ENCODE data around the gene RABGGTA.

The RABGGTA gene

GRCh38 chr14:24258548-24259265, 12.7 kb downstream of the RABGGTA start:
- ChIA-PET POLR2A (interaction anchor here (4.2 kb wide), 1 partner anchor 12 kb away, joined by 30 read pairs; the partner anchor contains the start of gene RABGGTA), CTCF (no interaction called here)
- TF ChIP-seq PKNOX1 (IDR thresholded peaks at IDR 0.05) (no peak), FOXM1 (IDR thresholded peaks at IDR 0.05; ENCODE audit: borderline replicate concordance) (no peak), ELF4 (IDR thresholded peaks at IDR 0.05) (no peak)
- DNase-seq (ENCODE audit: extremely low spot score): no peak

- POLR2A ChIA-PET: no interaction called here
- no peak for DNase-seq (ENCODE audit: extremely low spot score)
- CTCF ChIA-PET: no interaction called here
- TF ChIP-seq SP1 (IDR thresholded peaks at IDR 0.05): no peak
- TF ChIP-seq FOXM1 (IDR thresholded peaks at IDR 0.05; ENCODE audit: borderline replicate concordance): no peak
- no peak for TF ChIP-seq FOXA1 (IDR thresholded peaks at IDR 0.05)
- TF ChIP-seq HDGF (IDR thresholded peaks at IDR 0.05; ENCODE audit: borderline replicate concordance): no peak
- no peak for TF ChIP-seq ARNT (IDR thresholded peaks at IDR 0.05)
- no peak for TF ChIP-seq ZNF384 (IDR thresholded peaks at IDR 0.05)
- no peak for TF ChIP-seq FOXK2 (IDR thresholded peaks at IDR 0.05)
- TF ChIP-seq LEF1 (IDR thresholded peaks at IDR 0.05; ENCODE audit: borderline replicate concordance): no peak
- no peak for TF ChIP-seq PKNOX1 (IDR thresholded peaks at IDR 0.05)
- no peak for TF ChIP-seq TARDBP (IDR thresholded peaks at IDR 0.05)
- no peak for TF ChIP-seq SUZ12 (IDR thresholded peaks at IDR 0.05)
- TF ChIP-seq L3MBTL2 (conservative IDR thresholded peaks at IDR 0.05): no peak
Measured at GRCh38 chr14:24258119-24258518, 13.3 kb downstream of the RABGGTA start.

DNA sequence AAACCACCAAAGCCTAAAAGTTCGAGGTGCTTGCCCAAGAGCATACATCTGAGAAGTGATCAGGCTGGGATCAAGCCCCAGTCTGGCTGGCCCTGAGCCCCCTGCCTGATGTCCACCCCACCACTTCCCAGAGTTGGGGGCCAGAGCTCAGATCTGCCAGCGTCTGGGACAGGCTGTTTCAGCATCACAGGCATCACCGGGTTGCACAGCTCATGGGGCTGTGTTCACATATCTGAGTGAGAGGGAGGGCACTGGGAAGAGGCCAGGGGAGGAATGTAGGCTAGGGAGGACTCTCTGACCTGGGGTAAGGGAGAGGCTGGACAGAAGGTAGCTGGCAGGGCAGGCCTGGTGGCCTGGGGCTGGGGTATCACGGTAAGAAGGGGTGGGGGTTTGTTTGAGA, 14.4 kb downstream of the RABGGTA start:
- no peak for TF ChIP-seq ARNT (IDR thresholded peaks at IDR 0.05)
- TF ChIP-seq NFRKB (IDR thresholded peaks at IDR 0.05): no peak
- no peak for TF ChIP-seq FOXA1 (IDR thresholded peaks at IDR 0.05)
- ChIA-PET CTCF (interaction anchor here (0.6 to 0.7 kb wide), 2 partner anchors 10 to 40 kb away, joined by 3 read pairs; no protein-coding TSS in a partner anchor), POLR2A (interaction anchor here (0.8 to 1.7 kb wide), 2 partner anchors 14 kb away, joined by 4 to 8 read pairs (median 6); partner anchors contain the start of genes RABGGTA and TINF2)
- no peak for DNase-seq (ENCODE audit: extremely low spot score)

- DNase-seq (ENCODE audit: extremely low spot score): no peak
- CTCF ChIA-PET: interaction anchor here (0.7 to 0.9 kb wide), 2 partner anchors 15 to 41 kb away, joined by 3 read pairs; no protein-coding TSS in a partner anchor
- TF ChIP-seq CTBP1 (IDR thresholded peaks at IDR 0.05; ENCODE audit: borderline replicate concordance) (no peak), ZNF384 (IDR thresholded peaks at IDR 0.05) (no peak), HDGF (IDR thresholded peaks at IDR 0.05; ENCODE audit: borderline replicate concordance) (no peak), FOXM1 (IDR thresholded peaks at IDR 0.05; ENCODE audit: borderline replicate concordance) (no peak), LEF1 (IDR thresholded peaks at IDR 0.05; ENCODE audit: borderline replicate concordance) (no peak), L3MBTL2 (conservative IDR thresholded peaks at IDR 0.05) (no peak), FOXA1 (IDR thresholded peaks at IDR 0.05) (no peak), TARDBP (IDR thresholded peaks at IDR 0.05) (no peak), FOXK2 (IDR thresholded peaks at IDR 0.05) (no peak), BHLHE40 (IDR thresholded peaks at IDR 0.05; ENCODE audit: borderline replicate concordance) (no peak), ELF4 (IDR thresholded peaks at IDR 0.05) (no peak), NFRKB (IDR thresholded peaks at IDR 0.05) (no peak), PKNOX1 (IDR thresholded peaks at IDR 0.05) (no peak), ARNT (IDR thresholded peaks at IDR 0.05) (no peak), SP1 (IDR thresholded peaks at IDR 0.05) (no peak)
- POLR2A ChIA-PET: interaction anchor here (0.8 to 1.7 kb wide), 2 partner anchors 14 to 15 kb away, joined by 4 to 8 read pairs; partner anchors contain the start of genes RABGGTA and TINF2
Measured at GRCh38 chr14:24255931-24256711, 15.3 kb downstream of the RABGGTA start.

- CTCF ChIA-PET: interaction anchor here (0.7 to 0.9 kb wide), 2 partner anchors 15 to 78 kb away, joined by 3 read pairs; no protein-coding TSS in a partner anchor
- no peak for DNase-seq (ENCODE audit: extremely low spot score)
- no peak for TF ChIP-seq NFRKB (IDR thresholded peaks at IDR 0.05)
- TF ChIP-seq L3MBTL2 (conservative IDR thresholded peaks at IDR 0.05): no peak
- no peak for TF ChIP-seq SUZ12 (IDR thresholded peaks at IDR 0.05)
- TF ChIP-seq PKNOX1 (IDR thresholded peaks at IDR 0.05): no peak
- POLR2A ChIA-PET: interaction anchor here (1.7 kb wide), 1 partner anchor 16 kb away, joined by 8 read pairs; the partner anchor contains the start of gene RABGGTA
Measured at GRCh38 chr14:24255438-24255837, 16.0 kb downstream of the RABGGTA start.

Measured in HEK293T (cell line).